Measurements from ENCODE around the gene CTXND1. TPM values are rescaled to one million over a fixed set of nuclear protein-coding genes. Genes with fewer than 3 reads are reported as not detected.

CTXND1 gene
- total and polyA plus RNA-seq, 4 donors = 0.05 to 0.21 TPM; not detected in 2

DNA sequence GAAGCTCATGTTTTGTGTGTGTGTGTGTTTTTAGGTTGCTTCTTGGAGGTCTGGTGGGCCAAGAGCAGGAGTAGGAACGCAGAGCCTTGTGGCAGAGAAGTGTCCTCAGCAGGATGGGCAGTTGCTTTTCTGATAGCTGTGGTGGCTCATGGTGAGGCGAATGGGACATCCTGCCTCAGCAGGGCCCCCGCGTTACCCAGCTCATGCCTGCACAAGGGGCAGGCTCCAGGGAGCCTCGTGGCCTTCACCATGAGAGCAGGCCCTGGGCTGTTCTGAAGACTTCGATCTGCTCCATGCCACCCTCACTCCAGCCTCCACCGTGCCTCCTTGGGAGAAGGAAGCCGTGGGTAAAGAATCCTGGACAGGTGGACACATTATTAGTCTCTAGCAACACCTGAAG lies 33.4 kb upstream of the CTXND1 start:
- H3K36me3 ChIP-seq (ENCODE audit: control insufficient read depth in 1 of 2, insufficient read depth in 2 of 2, low read length in 1 of 2) = no peaks in the 10 kb centered on the region
- intact Hi-C loops (cut with DNase I) = no loop called here
- no peaks in the 10 kb centered on the region for H3K4me1 ChIP-seq (ENCODE audit: control insufficient read depth in 1 of 2, insufficient read depth in 2 of 2, low read length in 2 of 2)
- peaks cover 0 to 1% of the 10 kb centered on the region in 2 donors for H3K27me3 ChIP-seq (ENCODE audit: control insufficient read depth in 1 of 2, insufficient read depth in 2 of 2, low read length in 1 of 2)
- ATAC-seq (ENCODE audit: low FRiP score) (no peak), DNase-seq (no peak)
- no peaks in the 10 kb centered on the region for H3K9me3 ChIP-seq (ENCODE audit: control insufficient read depth, low read length)
- no peak overlapping the region for H3K27ac ChIP-seq (ENCODE audit: low read depth in 1 of 2, low read length in 2 of 2)
- no peak overlapping the region for H3K4me3 ChIP-seq (ENCODE audit: low read length in 2 of 2)
- WGBS, 2 donors = 87 to 88% methylated on average over 8 of the region's 8 CpGs

DNA sequence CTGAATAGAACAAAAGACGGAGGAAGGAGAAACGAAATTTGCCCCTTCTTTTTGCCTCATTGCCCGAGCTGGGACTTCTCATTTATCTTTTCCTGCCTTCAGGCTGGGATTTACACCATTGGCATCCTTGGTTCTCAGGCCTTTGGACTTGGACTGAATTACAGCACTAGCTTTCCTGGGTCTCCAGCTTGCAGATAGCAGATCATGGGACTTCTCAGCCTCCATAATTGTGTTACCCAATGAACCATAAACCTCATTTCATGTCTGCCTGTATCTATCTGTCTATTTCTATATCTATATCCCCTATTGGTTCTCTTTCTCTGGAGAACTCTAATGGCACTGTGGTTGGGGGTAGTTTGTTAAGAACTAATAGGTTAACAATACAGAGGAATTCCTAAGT lies 31.5 kb upstream of the CTXND1 start:
- Histone ChIP-seq H3K27ac (ENCODE audit: low read depth in 1 of 2, low read length in 2 of 2) (no peak overlapping the region), H3K4me1 (ENCODE audit: control insufficient read depth in 1 of 2, insufficient read depth in 2 of 2, low read length in 2 of 2) (no peaks in the 10 kb centered on the region), H3K36me3 (ENCODE audit: control insufficient read depth in 1 of 2, insufficient read depth in 2 of 2, low read length in 1 of 2) (no peaks in the 10 kb centered on the region), H3K9me3 (ENCODE audit: control insufficient read depth, low read length) (no peaks in the 10 kb centered on the region), H3K27me3 (ENCODE audit: control insufficient read depth in 1 of 2, insufficient read depth in 2 of 2, low read length in 1 of 2) (no peaks in the 10 kb centered on the region), H3K4me3 (ENCODE audit: low read length in 2 of 2) (no peak overlapping the region)
- intact Hi-C loops (cut with DNase I) = no loop called here
- WGBS, 2 donors = 59 to 64% methylated on average over 3 of the region's 3 CpGs
- DNase-seq (no peak), ATAC-seq (ENCODE audit: low FRiP score) (no peak)

GRCh38 chr15:80277147-80277546 lies 25.1 kb upstream of the CTXND1 start:
- H3K36me3 ChIP-seq (ENCODE audit: control insufficient read depth in 1 of 2, insufficient read depth in 2 of 2, low read length in 1 of 2) = no peaks in the 10 kb centered on the region
- 81 to 87% methylated on average over 6 of the region's 6 CpGs for WGBS, 2 donors
- H3K27me3 ChIP-seq (ENCODE audit: control insufficient read depth in 1 of 2, insufficient read depth in 2 of 2, low read length in 1 of 2) = no peaks in the 10 kb centered on the region
- no peak overlapping the region for H3K4me3 ChIP-seq (ENCODE audit: low read length in 2 of 2)
- ATAC-seq (ENCODE audit: low FRiP score) (peak; percentile 29), DNase-seq (no peak)
- H3K27ac ChIP-seq (ENCODE audit: low read depth in 1 of 2, low read length in 2 of 2) = no peak overlapping the region
- no peaks in the 10 kb centered on the region for H3K9me3 ChIP-seq (ENCODE audit: control insufficient read depth, low read length)
- intact Hi-C loops (cut with DNase I) = no loop called here
- no peaks in the 10 kb centered on the region for H3K4me1 ChIP-seq (ENCODE audit: control insufficient read depth in 1 of 2, insufficient read depth in 2 of 2, low read length in 2 of 2)

GRCh38 chr15:80275961-80276360 lies 23.9 kb upstream of the CTXND1 start:
- no peak for ATAC-seq (ENCODE audit: low FRiP score)
- Histone ChIP-seq H3K27me3 (ENCODE audit: control insufficient read depth in 1 of 2, insufficient read depth in 2 of 2, low read length in 1 of 2) (no peaks in the 10 kb centered on the region), H3K4me1 (ENCODE audit: control insufficient read depth in 1 of 2, insufficient read depth in 2 of 2, low read length in 2 of 2) (no peaks in the 10 kb centered on the region)

GRCh38 chr15:80274996-80275395 lies 23.0 kb upstream of the CTXND1 start:
- no peaks in the 10 kb centered on the region for H3K9me3 ChIP-seq (ENCODE audit: control insufficient read depth, low read length)
- H3K36me3 ChIP-seq (ENCODE audit: control insufficient read depth in 1 of 2, insufficient read depth in 2 of 2, low read length in 1 of 2) = no peaks in the 10 kb centered on the region
- no peak overlapping the region for H3K4me3 ChIP-seq (ENCODE audit: low read length in 2 of 2)
- ATAC-seq (ENCODE audit: low FRiP score) (no peak), DNase-seq (no peak)
- no peaks in the 10 kb centered on the region for H3K27me3 ChIP-seq (ENCODE audit: control insufficient read depth in 1 of 2, insufficient read depth in 2 of 2, low read length in 1 of 2)
- intact Hi-C loops (cut with DNase I) = loop anchor here in 1 of 2 donors (1.0 kb wide), 1 partner anchor 26 kb away; no protein-coding TSS in a partner anchor
- WGBS, 2 donors = 69 to 79% methylated on average over 1 of the region's 1 CpG
- H3K27ac ChIP-seq (ENCODE audit: low read depth in 1 of 2, low read length in 2 of 2) = no peak overlapping the region
- H3K4me1 ChIP-seq (ENCODE audit: control insufficient read depth in 1 of 2, insufficient read depth in 2 of 2, low read length in 2 of 2) = no peaks in the 10 kb centered on the region

More at GRCh38 chr15:80275961-80276360, 23.9 kb upstream of the CTXND1 start:
- DNase-seq = no peak
- H3K27ac ChIP-seq (ENCODE audit: low read depth in 1 of 2, low read length in 2 of 2) = no peak overlapping the region
- WGBS, 2 donors = 61 to 65% methylated on average over 3 of the region's 3 CpGs
- no peaks in the 10 kb centered on the region for H3K36me3 ChIP-seq (ENCODE audit: control insufficient read depth in 1 of 2, insufficient read depth in 2 of 2, low read length in 1 of 2)
- no peaks in the 10 kb centered on the region for H3K9me3 ChIP-seq (ENCODE audit: control insufficient read depth, low read length)
- intact Hi-C loops (cut with DNase I) = no loop called here
- H3K4me3 ChIP-seq (ENCODE audit: low read length in 2 of 2) = no peak overlapping the region

DNA sequence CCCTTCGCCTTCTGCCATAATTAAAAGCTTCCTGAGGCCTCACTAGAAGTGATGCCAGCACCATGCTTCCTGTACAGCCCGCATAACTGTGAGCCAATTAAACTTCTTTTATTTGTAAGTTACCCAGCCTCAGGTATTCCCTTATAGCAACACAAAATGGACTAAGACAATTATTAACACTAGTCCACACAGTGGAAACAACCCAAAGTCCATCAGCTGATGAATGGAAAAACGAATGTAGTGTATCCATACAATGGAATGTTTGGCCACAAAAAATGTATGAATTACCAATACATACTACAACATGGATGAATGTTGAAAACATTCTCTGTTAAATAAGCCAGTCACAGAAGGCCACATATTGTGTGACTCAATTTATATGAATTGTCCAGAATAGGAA lies 22.5 kb upstream of the CTXND1 start:
- intact Hi-C loops (cut with DNase I) = loop anchor here in 1 of 2 donors (1.0 kb wide), 1 partner anchor 27 kb away; no protein-coding TSS in a partner anchor
- whole genome bisulfite sequencing, 2 donors = 75 to 77% methylated on average over 3 of the region's 3 CpGs
- Histone ChIP-seq H3K36me3 (ENCODE audit: control insufficient read depth in 1 of 2, insufficient read depth in 2 of 2, low read length in 1 of 2) (no peaks in the 10 kb centered on the region), H3K4me3 (ENCODE audit: low read length in 2 of 2) (no peak overlapping the region), H3K9me3 (ENCODE audit: control insufficient read depth, low read length) (no peaks in the 10 kb centered on the region), H3K27ac (ENCODE audit: low read depth in 1 of 2, low read length in 2 of 2) (no peak overlapping the region), H3K4me1 (ENCODE audit: control insufficient read depth in 1 of 2, insufficient read depth in 2 of 2, low read length in 2 of 2) (no peaks in the 10 kb centered on the region), H3K27me3 (ENCODE audit: control insufficient read depth in 1 of 2, insufficient read depth in 2 of 2, low read length in 1 of 2) (no peaks in the 10 kb centered on the region)
- DNase-seq = no peak
- no peak for ATAC-seq (ENCODE audit: low FRiP score)

DNA sequence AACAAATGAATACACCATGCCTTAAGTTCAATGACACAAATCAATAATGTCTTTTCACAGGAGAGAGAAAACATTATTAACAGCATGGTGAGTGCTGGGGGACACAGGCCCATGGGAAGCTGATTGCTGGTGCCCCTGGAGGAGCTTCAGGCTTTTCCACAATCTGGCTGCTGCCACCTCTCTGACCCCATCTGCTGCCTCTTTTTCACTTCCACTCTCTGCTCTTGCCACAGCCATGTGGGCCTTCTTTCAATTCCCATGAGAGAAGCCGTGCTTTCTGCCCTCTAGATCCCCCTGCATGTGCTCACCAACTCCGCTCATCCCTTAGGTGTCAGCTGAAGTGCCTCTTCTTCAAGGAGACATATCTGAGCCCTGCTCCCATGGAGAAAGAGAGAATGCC lies 21.0 kb upstream of the CTXND1 start:
- no peak overlapping the region for H3K4me3 ChIP-seq (ENCODE audit: low read length in 2 of 2)
- DNase-seq (no peak), ATAC-seq (ENCODE audit: low FRiP score) (no peak)
- 77 to 84% methylated on average over 2 of the region's 2 CpGs for WGBS, 2 donors
- H3K36me3 ChIP-seq (ENCODE audit: control insufficient read depth in 1 of 2, insufficient read depth in 2 of 2, low read length in 1 of 2) = no peaks in the 10 kb centered on the region
- H3K9me3 ChIP-seq (ENCODE audit: control insufficient read depth, low read length) = no peaks in the 10 kb centered on the region
- intact Hi-C loops (cut with DNase I) = no loop called here
- no peaks in the 10 kb centered on the region for H3K27me3 ChIP-seq (ENCODE audit: control insufficient read depth in 1 of 2, insufficient read depth in 2 of 2, low read length in 1 of 2)
- H3K27ac ChIP-seq (ENCODE audit: low read depth in 1 of 2, low read length in 2 of 2) = no peak overlapping the region
- no peaks in the 10 kb centered on the region for H3K4me1 ChIP-seq (ENCODE audit: control insufficient read depth in 1 of 2, insufficient read depth in 2 of 2, low read length in 2 of 2)

GRCh38 chr15:80270472-80270871 lies 18.5 kb upstream of the CTXND1 start:
- H3K36me3 ChIP-seq (ENCODE audit: control insufficient read depth in 1 of 2, insufficient read depth in 2 of 2, low read length in 1 of 2) = no peaks in the 10 kb centered on the region
- WGBS, 2 donors = 25 to 41% methylated on average over 1 of the region's 1 CpG

DNA sequence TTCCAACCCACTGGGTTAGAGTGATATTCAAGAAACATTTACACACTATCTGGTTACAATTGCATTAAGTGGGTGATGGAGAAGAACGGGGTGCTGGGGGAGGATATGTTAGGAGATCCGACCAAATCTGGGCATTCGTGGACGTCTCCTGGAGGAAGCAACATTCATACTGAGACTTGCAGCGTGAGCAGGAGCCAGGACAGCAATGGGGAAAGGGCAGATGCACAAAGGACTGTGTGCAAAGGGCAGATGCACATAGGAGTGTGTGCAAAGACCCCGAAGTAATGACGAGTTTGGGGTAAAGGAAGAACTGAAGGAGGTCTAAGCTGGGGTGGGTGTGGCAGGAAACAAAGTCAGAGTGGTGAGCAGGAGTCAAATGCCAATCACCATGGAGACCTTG lies 16.1 kb upstream of the CTXND1 start:
- H3K27ac ChIP-seq (ENCODE audit: low read depth in 1 of 2, low read length in 2 of 2) = no peak overlapping the region
- no peaks in the 10 kb centered on the region for H3K9me3 ChIP-seq (ENCODE audit: control insufficient read depth, low read length)
- no peak for ATAC-seq (ENCODE audit: low FRiP score)
- intact Hi-C loops (cut with DNase I) = no loop called here
- WGBS, 2 donors = 75 to 79% methylated on average over 7 of the region's 7 CpGs
- no peak overlapping the region for H3K4me3 ChIP-seq (ENCODE audit: low read length in 2 of 2)
- H3K27me3 ChIP-seq (ENCODE audit: control insufficient read depth in 1 of 2, insufficient read depth in 2 of 2, low read length in 1 of 2) = no peaks in the 10 kb centered on the region
- no peak for DNase-seq
- H3K4me1 ChIP-seq (ENCODE audit: control insufficient read depth in 1 of 2, insufficient read depth in 2 of 2, low read length in 2 of 2) = no peaks in the 10 kb centered on the region
- no peaks in the 10 kb centered on the region for H3K36me3 ChIP-seq (ENCODE audit: control insufficient read depth in 1 of 2, insufficient read depth in 2 of 2, low read length in 1 of 2)

More at GRCh38 chr15:80270472-80270871, 18.5 kb upstream of the CTXND1 start:
- no peaks in the 10 kb centered on the region for H3K9me3 ChIP-seq (ENCODE audit: control insufficient read depth, low read length)
- ATAC-seq (ENCODE audit: low FRiP score) (no peak), DNase-seq (no peak)
- H3K27me3 ChIP-seq (ENCODE audit: control insufficient read depth in 1 of 2, insufficient read depth in 2 of 2, low read length in 1 of 2) = no peaks in the 10 kb centered on the region
- H3K4me1 ChIP-seq (ENCODE audit: control insufficient read depth in 1 of 2, insufficient read depth in 2 of 2, low read length in 2 of 2) = no peaks in the 10 kb centered on the region
- no peak overlapping the region for H3K4me3 ChIP-seq (ENCODE audit: low read length in 2 of 2)
- H3K27ac ChIP-seq (ENCODE audit: low read depth in 1 of 2, low read length in 2 of 2) = no peak overlapping the region
- intact Hi-C loops (cut with DNase I) = no loop called here

Measured in aorta (tissue), 5 donors.